ENCODE results near the gene SMYD1. TPM values are rescaled to one million over a fixed set of nuclear protein-coding genes. Genes with fewer than 3 reads are reported as not detected.

SMYD1 gene
- total RNA-seq, 2 experiments from 2014 or later = not detected

DNA sequence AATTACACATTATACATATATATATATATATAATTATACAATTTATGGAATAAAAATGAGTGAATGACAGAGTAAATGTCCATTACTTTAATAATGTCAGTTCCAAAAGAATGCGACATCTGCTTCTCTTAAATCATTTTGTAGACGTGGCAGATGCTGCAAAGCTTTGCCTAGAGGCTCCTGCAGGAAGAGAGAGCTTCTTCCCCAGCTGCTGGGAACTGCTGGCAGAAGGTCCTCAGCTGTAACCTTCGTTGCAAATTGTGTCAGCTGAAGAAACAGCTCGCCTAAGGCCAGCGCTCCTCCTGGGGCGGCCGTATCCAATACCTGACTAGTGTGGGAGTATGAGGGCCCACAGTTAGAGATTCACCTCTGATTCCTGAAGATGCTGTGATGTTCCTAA, 92.9 kb downstream of the SMYD1 start:
- DNase-seq (no peak), ATAC-seq (no peak)
- H3K4me3 Mint-ChIP-seq = no peak overlapping the region
- ChIA-PET CTCF (interaction anchor here (0.9 to 5.8 kb wide), 11 partner anchors 8 to 159 kb away, joined by 3 to 135 read pairs (median 3); no protein-coding TSS in a partner anchor), POLR2A (no interaction called here)
- no peaks in the 10 kb centered on the region for H3K4me1 Mint-ChIP-seq (ENCODE audit: low read depth)
- no peak overlapping the region for H3K27ac Mint-ChIP-seq
- H3K36me3 Mint-ChIP-seq (ENCODE audit: low read depth) = no peaks in the 10 kb centered on the region
- no peaks in the 10 kb centered on the region for H3K9me3 Mint-ChIP-seq (ENCODE audit: insufficient read depth)
- H3K27me3 Mint-ChIP-seq (ENCODE audit: low read depth) = peaks cover 8% of the 10 kb centered on the region

DNA sequence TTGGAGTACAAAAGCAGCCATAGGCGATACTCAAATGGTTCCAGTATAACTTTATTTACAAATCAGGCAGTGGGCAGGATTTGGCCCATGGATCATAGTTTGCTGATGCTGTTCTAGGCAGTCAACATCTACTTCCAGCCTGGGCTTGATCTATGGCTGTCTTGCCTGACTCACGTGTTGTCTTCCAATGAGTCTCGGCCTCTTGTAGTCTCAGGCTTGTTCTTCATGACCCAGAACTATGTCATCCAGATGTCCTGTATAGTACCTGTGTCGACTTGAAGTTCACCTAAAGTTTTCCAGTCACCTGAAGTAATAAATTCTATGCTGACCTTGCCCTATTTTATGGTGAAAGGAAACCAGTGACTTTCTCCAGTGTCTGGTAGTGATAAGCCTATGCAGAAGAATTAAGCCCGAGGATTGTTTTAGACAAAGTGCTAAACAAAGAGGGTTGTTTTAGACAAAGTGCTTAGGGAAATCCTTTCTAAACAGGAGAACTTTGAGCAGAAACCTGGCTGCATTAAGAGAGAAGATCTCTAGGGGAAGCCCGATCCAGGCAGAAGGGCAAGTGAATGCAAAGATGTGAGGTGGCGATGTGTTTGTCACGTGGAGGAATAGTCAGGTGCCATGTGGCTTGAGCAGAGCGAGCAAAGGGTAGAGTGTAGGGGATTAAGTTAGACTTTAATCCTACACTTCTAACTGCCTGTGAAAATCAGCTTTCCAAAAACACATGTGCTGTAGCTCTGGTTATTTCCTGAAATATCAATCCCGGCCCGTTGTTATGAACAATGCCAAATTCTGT, 94.0 kb downstream of the SMYD1 start:
- CTCF ChIA-PET = interaction anchor here (0.7 to 5.8 kb wide), 3 partner anchors 77 to 107 kb away, joined by 3 to 135 read pairs (median 4); no protein-coding TSS in a partner anchor
- no peaks in the 10 kb centered on the region for H3K4me1 Mint-ChIP-seq (ENCODE audit: low read depth)
- H3K36me3 Mint-ChIP-seq (ENCODE audit: low read depth) = no peaks in the 10 kb centered on the region
- H3K9me3 Mint-ChIP-seq (ENCODE audit: insufficient read depth) = no peaks in the 10 kb centered on the region
- H3K4me3 Mint-ChIP-seq = no peak overlapping the region
- peaks cover 8% of the 10 kb centered on the region for H3K27me3 Mint-ChIP-seq (ENCODE audit: low read depth)
- H3K27ac Mint-ChIP-seq = no peak overlapping the region
- ATAC-seq (no peak), DNase-seq (no peak)
- POLR2A ChIA-PET = no interaction called here

Small RNA genes lying within 50 kb of the gene (microRNA-seq; reads per million reads assigned to microRNA genes)
- not detected for gene MIR4780

Other genes starting within 250 kb of the SMYD1 start
- gene RGPD2, start 242.0 kb upstream of the SMYD1 start, total RNA-seq = 1 to 10 TPM; 3.1 to 3.8 TPM
- gene RNU2-63P, start 51.3 kb upstream of the SMYD1 start, total RNA-seq = 1 to 10 TPM; 4.5 to 7.0 TPM
- gene KRCC1, start 12.0 kb upstream of the SMYD1 start, total RNA-seq = 10 to 100 TPM; 18.9 to 20.4 TPM
- gene FABP1, start 60.2 kb downstream of the SMYD1 start, total RNA-seq = not detected
- gene THNSL2, start 102.5 kb downstream of the SMYD1 start, total RNA-seq = not detected